ENCODE data around the gene UBE2G1.

The UBE2G1 gene

GRCh38 chr17:4326112-4326511 lies 40.4 kb downstream of the UBE2G1 start:
- Histone ChIP-seq H2AFZ (ENCODE audit: low read length) (no peak overlapping the region), H3K23ac (ENCODE audit: low read depth, low read length, poor library complexity) (no peak overlapping the region), H3K79me1 (ENCODE audit: low read depth, low read length) (no peaks in the 10 kb centered on the region), H3K4me1 (ENCODE audit: control insufficient read depth in 2 of 2, insufficient read depth in 1 of 2, low read depth in 1 of 2, low read length in 2 of 2) (no peaks in the 10 kb centered on the region), H2BK12ac (ENCODE audit: low read length) (no peak overlapping the region), H2AK5ac (ENCODE audit: low read depth, low read length) (no peak overlapping the region), H3K18ac (ENCODE audit: low read length) (no peak overlapping the region), H4K91ac (ENCODE audit: low read depth, low read length, poor library complexity) (no peak overlapping the region), H2BK15ac (ENCODE audit: low read length) (no peak overlapping the region), H3K9me3 (replicated peaks in 1 of 2; ENCODE audit: control insufficient read depth in 2 of 2, insufficient read depth in 1 of 2, low read depth in 1 of 2, low read length in 2 of 2) (peaks cover 0 to 28% of the 10 kb centered on the region in 2 donors), H3K27ac (replicated peaks; ENCODE audit: low read length) (no peak overlapping the region), H3K9ac (ENCODE audit: low read depth, low read length, poor library complexity) (no peak overlapping the region), H3K4me2 (ENCODE audit: insufficient read depth, low read length, poor library complexity, severe bottlenecking) (no peak overlapping the region), H3K14ac (ENCODE audit: low read length) (no peak overlapping the region), H3K27me3 (ENCODE audit: control insufficient read depth in 3 of 3, insufficient read depth in 3 of 3, low read depth in 1 of 3, low read length in 3 of 3) (no peaks in the 10 kb centered on the region), H3K4ac (ENCODE audit: low read length) (no peak overlapping the region), H2BK5ac (ENCODE audit: low read length) (no peak overlapping the region), H3K36me3 (replicated peaks in 1 of 2; ENCODE audit: control insufficient read depth in 2 of 2, insufficient read depth in 2 of 2, low read length in 2 of 2) (peaks cover 0 to 16% of the 10 kb centered on the region in 2 donors), H4K8ac (ENCODE audit: low read depth, low read length) (no peak overlapping the region), H3K4me3 (ENCODE audit: low read length in 2 of 2) (no peak overlapping the region), H2BK120ac (ENCODE audit: low read depth, low read length) (no peak overlapping the region)
- no peak for DNase-seq (ENCODE audit: low spot score)

GRCh38 chr17:4324463-4324862 lies 42.0 kb downstream of the UBE2G1 start:
- Histone ChIP-seq H3K4me1 (ENCODE audit: control insufficient read depth in 2 of 2, insufficient read depth in 1 of 2, low read depth in 1 of 2, low read length in 2 of 2) (no peaks in the 10 kb centered on the region), H4K8ac (ENCODE audit: low read depth, low read length) (no peak overlapping the region), H3K18ac (ENCODE audit: low read length) (no peak overlapping the region), H3K36me3 (replicated peaks in 1 of 2; ENCODE audit: control insufficient read depth in 2 of 2, insufficient read depth in 2 of 2, low read length in 2 of 2) (peaks cover 0 to 16% of the 10 kb centered on the region in 2 donors), H2AFZ (ENCODE audit: low read length) (no peak overlapping the region), H3K4me3 (ENCODE audit: low read length in 2 of 2) (no peak overlapping the region), H4K91ac (ENCODE audit: low read depth, low read length, poor library complexity) (no peak overlapping the region), H3K9me3 (replicated peaks in 1 of 2; ENCODE audit: control insufficient read depth in 2 of 2, insufficient read depth in 1 of 2, low read depth in 1 of 2, low read length in 2 of 2) (peaks cover 0 to 28% of the 10 kb centered on the region in 2 donors), H3K9ac (ENCODE audit: low read depth, low read length, poor library complexity) (no peak overlapping the region), H3K4me2 (ENCODE audit: insufficient read depth, low read length, poor library complexity, severe bottlenecking) (no peak overlapping the region), H3K14ac (ENCODE audit: low read length) (no peak overlapping the region), H3K79me1 (ENCODE audit: low read depth, low read length) (peaks cover under 1% of the 10 kb centered on the region), H2AK5ac (ENCODE audit: low read depth, low read length) (no peak overlapping the region), H2BK120ac (ENCODE audit: low read depth, low read length) (no peak overlapping the region), H2BK5ac (ENCODE audit: low read length) (no peak overlapping the region), H3K27ac (replicated peaks; ENCODE audit: low read length) (no peak overlapping the region), H3K27me3 (ENCODE audit: control insufficient read depth in 3 of 3, insufficient read depth in 3 of 3, low read depth in 1 of 3, low read length in 3 of 3) (no peaks in the 10 kb centered on the region), H3K4ac (ENCODE audit: low read length) (no peak overlapping the region), H2BK15ac (ENCODE audit: low read length) (no peak overlapping the region), H2BK12ac (ENCODE audit: low read length) (no peak overlapping the region), H3K23ac (ENCODE audit: low read depth, low read length, poor library complexity) (no peak overlapping the region)
- WGBS, 2 donors (ENCODE audit: extremely low coverage in 2 of 2, insufficient read length in 2 of 2, insufficient replicate concordance in 1 of 2) = no CpG with 5 or more reads among the region's 7 CpGs
- no peak for DNase-seq (ENCODE audit: low spot score)

- Histone ChIP-seq H3K27me3 (ENCODE audit: control insufficient read depth in 3 of 3, insufficient read depth in 3 of 3, low read depth in 1 of 3, low read length in 3 of 3) (no peaks in the 10 kb centered on the region), H3K18ac (ENCODE audit: low read length) (no peak overlapping the region), H2AK5ac (ENCODE audit: low read depth, low read length) (no peak overlapping the region), H3K4me1 (ENCODE audit: control insufficient read depth in 2 of 2, insufficient read depth in 1 of 2, low read depth in 1 of 2, low read length in 2 of 2) (no peaks in the 10 kb centered on the region), H2AFZ (ENCODE audit: low read length) (no peak overlapping the region), H2BK120ac (ENCODE audit: low read depth, low read length) (no peak overlapping the region), H3K4ac (ENCODE audit: low read length) (no peak overlapping the region), H3K4me2 (ENCODE audit: insufficient read depth, low read length, poor library complexity, severe bottlenecking) (no peak overlapping the region), H3K4me3 (ENCODE audit: low read length in 2 of 2) (no peak overlapping the region), H2BK5ac (ENCODE audit: low read length) (no peak overlapping the region), H3K27ac (replicated peaks; ENCODE audit: low read length) (no peak overlapping the region), H3K36me3 (replicated peaks in 1 of 2; ENCODE audit: control insufficient read depth in 2 of 2, insufficient read depth in 2 of 2, low read length in 2 of 2) (peaks cover 0 to 6% of the 10 kb centered on the region in 2 donors), H2BK15ac (ENCODE audit: low read length) (no peak overlapping the region), H2BK12ac (ENCODE audit: low read length) (no peak overlapping the region), H3K9me3 (replicated peaks in 1 of 2; ENCODE audit: control insufficient read depth in 2 of 2, insufficient read depth in 1 of 2, low read depth in 1 of 2, low read length in 2 of 2) (peaks cover 0 to 9% of the 10 kb centered on the region in 2 donors), H3K23ac (ENCODE audit: low read depth, low read length, poor library complexity) (no peak overlapping the region), H3K79me1 (ENCODE audit: low read depth, low read length) (peaks cover 4% of the 10 kb centered on the region), H4K8ac (ENCODE audit: low read depth, low read length) (no peak overlapping the region), H3K14ac (ENCODE audit: low read length) (no peak overlapping the region), H3K9ac (ENCODE audit: low read depth, low read length, poor library complexity) (no peak overlapping the region), H4K91ac (ENCODE audit: low read depth, low read length, poor library complexity) (no peak overlapping the region)
- WGBS, 2 donors (ENCODE audit: extremely low coverage in 2 of 2, insufficient read length in 2 of 2, insufficient replicate concordance in 1 of 2) = no CpG with 5 or more reads among the region's 4 CpGs
- DNase-seq (ENCODE audit: low spot score) = no peak
Observed at GRCh38 chr17:4319221-4319620, 47.3 kb downstream of the UBE2G1 start.

DNA sequence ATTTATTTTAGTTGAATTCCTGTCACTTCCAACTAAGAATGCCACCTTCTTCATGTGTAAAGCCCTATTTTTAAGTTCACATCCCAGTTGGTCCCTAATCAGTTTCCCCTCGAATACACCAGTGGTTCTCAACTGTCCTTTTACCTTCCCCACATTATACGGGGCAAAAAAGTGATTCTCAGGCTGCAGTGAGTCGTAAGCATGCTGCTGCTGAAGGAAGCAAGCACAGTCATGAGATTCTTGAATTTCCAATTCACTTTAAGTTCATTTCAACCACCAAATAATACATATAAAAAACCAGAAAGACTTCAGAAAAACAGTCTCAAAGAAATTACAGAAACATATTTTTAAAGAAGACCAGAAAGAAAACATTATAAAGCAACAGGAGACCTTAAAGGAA lies 47.9 kb downstream of the UBE2G1 start:
- peaks cover 0 to under 1% of the 10 kb centered on the region in 2 donors for H3K36me3 ChIP-seq (replicated peaks in 1 of 2; ENCODE audit: control insufficient read depth in 2 of 2, insufficient read depth in 2 of 2, low read length in 2 of 2)
- no peaks in the 10 kb centered on the region for H3K27me3 ChIP-seq (ENCODE audit: control insufficient read depth in 3 of 3, insufficient read depth in 3 of 3, low read depth in 1 of 3, low read length in 3 of 3)
- no peak overlapping the region for H2BK12ac ChIP-seq (ENCODE audit: low read length)
- no peak overlapping the region for H2AK5ac ChIP-seq (ENCODE audit: low read depth, low read length)
- H4K91ac ChIP-seq (ENCODE audit: low read depth, low read length, poor library complexity) = no peak overlapping the region
- H2BK5ac ChIP-seq (ENCODE audit: low read length) = no peak overlapping the region
- DNase-seq (ENCODE audit: low spot score) = no peak
- H4K8ac ChIP-seq (ENCODE audit: low read depth, low read length) = no peak overlapping the region
- H3K4me2 ChIP-seq (ENCODE audit: insufficient read depth, low read length, poor library complexity, severe bottlenecking) = no peak overlapping the region
- no peaks in the 10 kb centered on the region for H3K4me1 ChIP-seq (ENCODE audit: control insufficient read depth in 2 of 2, insufficient read depth in 1 of 2, low read depth in 1 of 2, low read length in 2 of 2)
- no peak overlapping the region for H2BK15ac ChIP-seq (ENCODE audit: low read length)
- H2BK120ac ChIP-seq (ENCODE audit: low read depth, low read length) = no peak overlapping the region
- H3K4me3 ChIP-seq (ENCODE audit: low read length in 2 of 2) = no peak overlapping the region
- no peak overlapping the region for H3K18ac ChIP-seq (ENCODE audit: low read length)
- no peak overlapping the region for H2AFZ ChIP-seq (ENCODE audit: low read length)
- H3K4ac ChIP-seq (ENCODE audit: low read length) = no peak overlapping the region
- H3K79me1 ChIP-seq (ENCODE audit: low read depth, low read length) = peaks cover 4% of the 10 kb centered on the region
- no peak overlapping the region for H3K9ac ChIP-seq (ENCODE audit: low read depth, low read length, poor library complexity)
- no peak overlapping the region for H3K23ac ChIP-seq (ENCODE audit: low read depth, low read length, poor library complexity)
- H3K27ac ChIP-seq (replicated peaks; ENCODE audit: low read length) = no peak overlapping the region
- WGBS, 2 donors (ENCODE audit: extremely low coverage in 2 of 2, insufficient read length in 2 of 2, insufficient replicate concordance in 1 of 2) = no CpG with 5 or more reads among the region's 3 CpGs
- H3K9me3 ChIP-seq (replicated peaks in 1 of 2; ENCODE audit: control insufficient read depth in 2 of 2, insufficient read depth in 1 of 2, low read depth in 1 of 2, low read length in 2 of 2) = peaks cover 0 to 9% of the 10 kb centered on the region in 2 donors
- H3K14ac ChIP-seq (ENCODE audit: low read length) = no peak overlapping the region

Data from neuronal stem cell (in vitro differentiated cells).